GM12878 (cell line): ENCODE measurements around the gene ARFGAP3. TPM values are rescaled to one million over a fixed set of nuclear protein-coding genes. Genes with fewer than 3 reads are reported as not detected.

Source experiments
- DPF2 ChIP-seq: fragments of 450-650 bp; IDR thresholded peaks from 2 replicates; pipeline ENCODE4 v1.6.1; 2017; ENCODE audit warnings: mild to moderate bottlenecking
- FOS ChIP-seq: IDR thresholded peaks from 3 replicates; pipeline ENCODE4 v1.6.1; 2011; ENCODE audit warnings: borderline replicate concordance; ENCODE audit not compliant: insufficient read length; ENCODE audit errors: extremely low read depth
- FOXM1 ChIP-seq: IDR thresholded peaks from 2 replicates; pipeline ENCODE4 v1.6.1; 2012; ENCODE audit warnings: low read depth, mild to moderate bottlenecking, inconsistent platforms, low read length, moderate library complexity
- KLF5 ChIP-seq: fragments of 450-650 bp; IDR thresholded peaks from 2 replicates; pipeline ENCODE4 v1.6.1; 2014; ENCODE audit warnings: mild to moderate bottlenecking; ENCODE audit not compliant: partially characterized antibody
- MTA3 ChIP-seq: IDR thresholded peaks from 2 replicates; pipeline ENCODE4 v1.6.1; 2012; ENCODE audit warnings: low read length, inconsistent platforms, borderline replicate concordance
- NFYB ChIP-seq: IDR thresholded peaks from 2 replicates; pipeline ENCODE4 v1.6.1; 2011; ENCODE audit warnings: low read depth, mild to moderate bottlenecking, low read length, improper control_type of control experiment, moderate library complexity; ENCODE audit not compliant: insufficient read depth
- NKRF ChIP-seq: fragments of 450-650 bp; conservative IDR thresholded peaks from 2 replicates; pipeline ENCODE4 v1.6.1; 2017; ENCODE audit warnings: mild to moderate bottlenecking, moderate library complexity
- NR2C1 ChIP-seq: fragments of 450-650 bp; IDR thresholded peaks from 2 replicates; pipeline ENCODE4 v1.6.1; 2017; ENCODE audit warnings: antibody characterized with exemption, mild to moderate bottlenecking, moderate library complexity
- PBX3 ChIP-seq: IDR thresholded peaks from 2 replicates; pipeline ENCODE4 v1.6.1; 2011; ENCODE audit warnings: mild to moderate bottlenecking, low read depth, low read length, moderate library complexity; ENCODE audit not compliant: insufficient replicate concordance
- POU2F2 ChIP-seq: IDR thresholded peaks from 3 replicates; pipeline ENCODE4 v1.6.1; 2011; ENCODE audit warnings: low read depth, mild to moderate bottlenecking, low read length, borderline replicate concordance
- PRDM15 ChIP-seq: fragments of 450-650 bp; formaldehyde crosslinking; IDR thresholded peaks from 2 replicates; pipeline ENCODE4 v1.4.0; 2020; ENCODE audit warnings: mild to moderate bottlenecking, moderate library complexity
- RAD21 ChIP-seq: IDR thresholded peaks from 2 replicates; pipeline ENCODE4 v1.6.1; 2011; ENCODE audit warnings: mild to moderate bottlenecking, low read depth, low read length, moderate library complexity; ENCODE audit not compliant: insufficient read depth
- RELB ChIP-seq: fragments of 450-650 bp; IDR thresholded peaks from 2 replicates; pipeline ENCODE4 v1.6.1; 2017; ENCODE audit warnings: low read depth, mild to moderate bottlenecking, moderate library complexity
- SMARCA5 ChIP-seq: fragments of 450-650 bp; IDR thresholded peaks from 2 replicates; pipeline ENCODE4 v1.6.1; 2017; ENCODE audit warnings: mild to moderate bottlenecking
- TBL1XR1 ChIP-seq: IDR thresholded peaks from 2 replicates; pipeline ENCODE4 v1.6.1; 2012; ENCODE audit warnings: low read depth, low read length, improper control_type of control experiment
- USF2 ChIP-seq: IDR thresholded peaks from 2 replicates; pipeline ENCODE4 v1.6.1; 2011; ENCODE audit warnings: low read depth, low read length, improper control_type of control experiment, borderline replicate concordance
- YY1 ChIP-seq: IDR thresholded peaks from 2 replicates; pipeline ENCODE4 v1.6.1; 2011; ENCODE audit warnings: low read depth, mild to moderate bottlenecking, low read length
- ZBTB11 ChIP-seq: fragments of 450-650 bp; formaldehyde crosslinking; IDR thresholded peaks from 2 replicates; pipeline ENCODE4 v1.5.0; 2022; ENCODE audit warnings: mild to moderate bottlenecking, missing genetic modification characterization
- polyA plus RNA-seq, 11 experiments: library from polyadenylated mRNA; depleted of rRNA in 4 of 11; unstranded in 6 of 11; stranded (reverse) in 5 of 11; fragments of >200 nt; fragmentation: Nextera tagmentation in 4 of 11; fragmentation: Illumina TruSeq in 1 of 11; extraction: Ambion mirVana in 4 of 11; extraction: Trizol in 1 of 11; gene quantifications; 1 replicate in 1 of 11; 2 replicates in 10 of 11; pipeline versions ENCODE4 v1.2.1 to v1.2.3, GENCODE V29; 2011 to 2016; ENCODE audit warnings: inconsistent platforms in 2 of 11, missing spikeins in 2 of 11, low read depth in 1 of 11
- total RNA-seq, 4 experiments: library from RNA; depleted of rRNA in 3 of 4; stranded (reverse); fragments of >200 nt in 3 of 4; fragmentation: Illumina TruSeq in 1 of 4; extraction: Trizol in 1 of 4; gene quantifications; 2 replicates each; pipeline versions ENCODE4 v1.2.1 to v1.2.3, GENCODE V29; 2013 to 2021

Gene ARFGAP3
- total and polyA plus RNA-seq, 10 of the 15 experiments (the other 5 are each of a cell fraction or from before 2014, with no cell fraction given) = 29.7 to 50.8 (median 39.5) TPM

- no peak for TF ChIP-seq PRDM15 (CRISPR knock-in tag)
- no peak for TF ChIP-seq KLF5
- TF ChIP-seq USF2 = no peak
- no peak for TF ChIP-seq FOXM1
- no peak for TF ChIP-seq SMARCA5
- TF ChIP-seq NKRF = no peak
- TF ChIP-seq DPF2 = no peak
- no peak for TF ChIP-seq YY1
- no peak for TF ChIP-seq PBX3
- no peak for TF ChIP-seq POU2F2
- TF ChIP-seq TBL1XR1 = no peak
- no peak for TF ChIP-seq MTA3
- no peak for TF ChIP-seq ZBTB11 (CRISPR knock-in tag)
- TF ChIP-seq FOS = no peak
- peak; percentile 81 for TF ChIP-seq RELB
- TF ChIP-seq NFYB = no peak
- no peak for TF ChIP-seq RAD21
- TF ChIP-seq NR2C1 = no peak
Measured at GRCh38 chr22:42752912-42753311, 104.2 kb downstream of the ARFGAP3 start (continued).
